22Rv1 (cell line): ENCODE measurements around the gene SUMF1.

Experiments used
- CTCF ChIP-seq: fragments of 450-650 bp; IDR thresholded peaks from 2 replicates; pipeline ENCODE4 v1.5.1; 2017; ENCODE audit warnings: mild to moderate bottlenecking
- ZFX ChIP-seq: fragments of 450-650 bp; IDR thresholded peaks from 2 replicates; pipeline ENCODE4 v1.6.1; 2017; ENCODE audit warnings: antibody characterized with exemption, borderline replicate concordance

- no peak for TF ChIP-seq CTCF
- TF ChIP-seq ZFX = no peak
These were observed 43.1 kb upstream of the SUMF1 start for GRCh38 chr3:4509983-4510755.
